ENCODE data around the gene LRCH3. TPM values are rescaled to one million over a fixed set of nuclear protein-coding genes. Genes with fewer than 3 reads are reported as not detected.
A peak's percentile ranks its signal among the peaks of the same experiment; 100 is the strongest.

Gene LRCH3
- total RNA-seq, 1 donor from 2014 or later, result 99.0 TPM

DNA sequence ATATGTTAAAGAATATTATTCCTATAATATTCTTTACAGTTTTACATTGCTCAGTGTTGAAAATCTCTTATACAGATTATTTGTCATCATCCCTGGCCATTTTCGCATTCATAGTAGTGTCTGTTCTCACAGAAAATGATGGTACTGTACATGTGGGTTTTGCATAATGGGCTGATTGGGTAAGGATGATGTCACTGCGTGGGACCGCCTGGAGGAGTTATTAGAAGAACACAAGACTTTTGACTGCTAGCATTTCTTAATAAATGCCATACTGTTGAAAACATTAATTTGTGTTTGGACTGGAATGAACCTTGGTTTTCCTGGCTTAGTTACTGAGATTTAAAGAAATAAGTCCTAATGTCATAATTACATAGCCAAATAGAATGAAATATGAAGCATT lies 20.3 kb downstream of the LRCH3 start:
- Histone ChIP-seq H3K27me3 (no peaks in the 10 kb centered on the region), H3K4me1 (peaks cover 40% of the 10 kb centered on the region), H3K36me3 (no peaks in the 10 kb centered on the region), H3K4me3 (no peak overlapping the region), H3K27ac (peak overlapping the region; percentile 26), H3K9me3 (no peaks in the 10 kb centered on the region)
- intact Hi-C loops (cut with DNase I), result no loop called here
- TF ChIP-seq POLR2AphosphoS5 (IDR thresholded peaks at IDR 0.05; ENCODE audit: insufficient read depth in 1 of 2, low read depth in 1 of 2), result peak in 1 of 2 donors; percentile 57
- TF ChIP-seq POLR2A (IDR thresholded peaks at IDR 0.05), result no peak
- no peak for DNase-seq (ENCODE audit: extremely low spot score in 2 of 2)

DNA sequence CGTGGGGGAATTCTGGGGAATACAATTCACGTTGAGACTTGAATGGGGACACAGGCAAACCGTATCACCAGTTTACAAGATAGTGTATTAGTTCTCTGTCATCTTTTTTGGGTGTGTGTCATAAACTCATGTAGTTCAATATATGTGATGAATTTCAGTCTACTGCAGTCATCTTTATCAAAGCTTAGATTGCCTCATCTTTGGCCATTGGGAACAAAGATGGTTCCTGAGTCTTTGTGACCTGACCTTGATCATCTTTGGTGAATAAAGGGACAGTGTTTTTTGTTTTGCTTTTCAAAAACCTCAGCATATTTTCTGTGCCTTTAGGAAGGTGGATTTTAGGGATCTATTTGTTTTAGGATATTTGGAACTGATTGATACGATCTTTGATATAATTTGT lies 23.3 kb downstream of the LRCH3 start:
- DNase-seq (ENCODE audit: extremely low spot score in 2 of 2), result no peak
- no peaks in the 10 kb centered on the region for H3K27me3 ChIP-seq
- H3K4me3 ChIP-seq, result no peak overlapping the region
- H3K9me3 ChIP-seq, result no peaks in the 10 kb centered on the region
- TF ChIP-seq CTCF (IDR thresholded peaks at IDR 0.05) (no peak), POLR2AphosphoS5 (IDR thresholded peaks at IDR 0.05; ENCODE audit: insufficient read depth in 1 of 2, low read depth in 1 of 2) (no peak), POLR2A (IDR thresholded peaks at IDR 0.05) (no peak)
- H3K36me3 ChIP-seq, result no peaks in the 10 kb centered on the region
- intact Hi-C loops (cut with DNase I), result no loop called here
- no peak overlapping the region for H3K27ac ChIP-seq
- H3K4me1 ChIP-seq, result peaks cover 23% of the 10 kb centered on the region

GRCh38 chr3:197820550-197821335 lies 29.7 kb downstream of the LRCH3 start:
- Histone ChIP-seq H3K4me1 (peaks cover 7% of the 10 kb centered on the region), H3K36me3 (peaks cover 0 to 13% of the 10 kb centered on the region in 2 donors), H3K27ac (no peak overlapping the region), H3K4me3 (no peak overlapping the region), H3K27me3 (no peaks in the 10 kb centered on the region), H3K9me3 (no peaks in the 10 kb centered on the region)
- TF ChIP-seq POLR2A (IDR thresholded peaks at IDR 0.05), result no peak
- TF ChIP-seq CTCF (IDR thresholded peaks at IDR 0.05), result no peak
- intact Hi-C loops (cut with DNase I), result no loop called here
- no peak for DNase-seq (ENCODE audit: extremely low spot score in 2 of 2)

DNA sequence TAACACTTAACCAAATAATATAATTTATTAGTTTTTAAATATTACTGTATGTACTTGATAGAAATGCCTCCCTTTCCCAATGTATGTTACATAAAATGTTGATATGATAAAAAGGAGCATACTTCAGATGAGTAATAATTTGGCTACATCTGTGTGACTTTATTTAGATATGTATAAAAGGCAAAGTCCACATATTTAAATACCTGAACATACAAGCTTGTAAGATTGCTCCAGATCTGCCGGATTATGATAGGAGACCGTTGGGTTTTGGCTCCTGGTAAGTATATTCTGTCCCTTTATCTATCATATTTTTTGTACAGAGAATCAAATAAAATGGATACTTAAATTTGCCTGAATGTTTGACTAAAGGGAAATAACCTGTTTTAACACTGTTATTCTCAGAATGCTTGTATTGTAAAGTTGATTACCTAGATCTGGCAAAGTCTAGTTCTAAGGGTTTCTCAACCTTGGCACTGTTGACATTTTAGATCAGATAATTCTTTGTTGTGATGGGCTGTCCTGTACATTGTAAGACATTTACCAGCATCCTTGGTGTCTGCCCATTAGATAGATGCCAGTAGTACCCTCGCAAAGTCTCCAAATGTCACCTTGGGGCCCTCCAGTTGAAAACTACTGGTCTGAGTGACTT lies 38.5 kb downstream of the LRCH3 start:
- TF ChIP-seq CTCF (IDR thresholded peaks at IDR 0.05) (no peak), POLR2AphosphoS5 (IDR thresholded peaks at IDR 0.05; ENCODE audit: insufficient read depth in 1 of 2, low read depth in 1 of 2) (no peak), POLR2A (IDR thresholded peaks at IDR 0.05) (no peak)
- H3K9me3 ChIP-seq, result no peaks in the 10 kb centered on the region
- no peaks in the 10 kb centered on the region for H3K27me3 ChIP-seq
- H3K4me3 ChIP-seq, result no peak overlapping the region
- intact Hi-C loops (cut with DNase I), result no loop called here
- DNase-seq (ENCODE audit: extremely low spot score in 2 of 2), result no peak
- peaks cover 0 to 42% of the 10 kb centered on the region in 2 donors for H3K36me3 ChIP-seq
- H3K4me1 ChIP-seq, result peaks cover 5% of the 10 kb centered on the region
- no peak overlapping the region for H3K27ac ChIP-seq

- H3K27me3 ChIP-seq, result no peaks in the 10 kb centered on the region
- H3K27ac ChIP-seq, result no peak overlapping the region
- H3K4me3 ChIP-seq, result no peak overlapping the region
- H3K9me3 ChIP-seq, result no peaks in the 10 kb centered on the region
- H3K4me1 ChIP-seq, result no peaks in the 10 kb centered on the region
- peaks cover 0 to 51% of the 10 kb centered on the region in 2 donors for H3K36me3 ChIP-seq
- no peak for DNase-seq (ENCODE audit: extremely low spot score in 2 of 2)
- intact Hi-C loops (cut with DNase I), result no loop called here
- TF ChIP-seq POLR2A (IDR thresholded peaks at IDR 0.05), result no peak
- TF ChIP-seq CTCF (IDR thresholded peaks at IDR 0.05), result no peak
- TF ChIP-seq POLR2AphosphoS5 (IDR thresholded peaks at IDR 0.05; ENCODE audit: insufficient read depth in 1 of 2, low read depth in 1 of 2), result no peak
These were observed 39.4 kb downstream of the LRCH3 start for GRCh38 chr3:197830308-197830966.

Data from vagina (tissue), 2 donors.